ENCODE results near the gene VPS26B.
"Not testable (repeated sequence)": the region's sequence is repeated elsewhere in the genome, so short reads cannot be mapped to it uniquely, and the experiment has no call there.

VPS26B gene

DNA sequence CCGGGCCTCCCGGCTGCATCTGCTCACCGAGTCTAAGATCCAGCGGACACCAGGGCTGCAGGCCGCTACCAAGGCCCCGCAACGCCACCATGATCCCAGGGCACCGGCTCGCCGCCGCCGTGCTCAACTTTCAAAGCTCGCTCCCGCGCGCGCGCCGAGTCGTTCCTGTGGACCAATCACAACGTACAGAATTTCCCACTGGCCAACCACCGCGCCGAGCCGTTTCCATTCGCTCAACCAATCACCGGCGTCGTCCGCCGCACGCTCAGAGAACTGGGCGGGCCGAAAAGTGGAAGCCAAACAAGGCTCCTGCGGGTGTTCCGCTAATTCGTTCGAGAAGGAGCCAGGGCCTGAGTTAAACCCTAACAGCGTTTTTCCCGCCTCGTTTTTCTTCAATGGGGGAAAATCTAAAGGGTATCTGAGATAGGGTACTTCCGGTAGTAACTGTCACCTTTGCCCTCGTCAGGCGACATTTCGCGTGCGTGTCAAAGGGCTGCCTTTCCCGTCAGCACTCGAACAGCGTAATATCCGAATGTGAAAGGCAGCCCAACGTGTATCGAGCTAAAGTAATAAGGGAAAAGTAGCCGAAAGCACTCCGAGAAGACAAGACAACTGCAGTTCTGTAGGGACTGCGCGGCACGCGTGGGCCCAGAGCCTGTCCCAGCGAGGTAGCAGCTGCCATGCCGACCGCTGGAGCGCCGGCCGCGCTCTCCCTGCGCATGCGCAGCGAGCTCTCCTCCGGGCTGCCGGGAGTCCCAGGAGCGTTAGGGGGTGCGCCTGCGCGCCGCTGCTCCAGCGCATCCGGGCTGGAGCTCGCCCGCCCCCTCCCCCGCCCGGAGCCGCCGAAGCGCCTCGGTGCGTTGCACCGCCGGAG, at the start of gene VPS26B, which contains the start of gene NCAPD3:
VPS26B (plus strand) TSS at position 836 of the 874 bp plus-strand sequence. CDS start 452 bp downstream, outside the sequence.
NCAPD3 (minus strand) TSS at position 132 of the 874 bp plus-strand sequence; CDS start at position 91, 41 bp downstream.
- peak; percentile 91 for FAIRE-seq

GRCh38 chr11:134176284-134176683, 48.2 kb upstream of the VPS26B start:
- FAIRE-seq: no peak

- no peak for FAIRE-seq
Measured at GRCh38 chr11:134178032-134178674, 46.3 kb upstream of the VPS26B start.

DNA sequence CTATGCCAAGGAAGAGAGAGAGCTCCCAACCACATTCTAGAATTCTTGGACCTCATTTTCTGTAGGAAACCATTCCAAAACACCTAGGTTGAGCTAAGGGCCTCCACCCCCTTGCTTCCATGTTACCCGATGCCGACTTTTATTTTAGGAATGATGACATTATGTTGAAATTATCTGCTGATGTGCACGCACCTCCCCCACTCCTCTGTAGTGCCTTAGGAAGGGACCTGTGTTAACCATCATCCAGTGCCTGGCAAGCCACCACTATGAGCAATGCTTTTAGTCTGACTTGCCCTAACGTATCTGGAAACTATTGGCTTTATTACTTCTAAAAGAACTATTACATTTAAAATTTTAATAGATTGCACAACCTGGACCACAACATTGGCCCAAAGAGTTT, 42.8 kb upstream of the VPS26B start:
- no peak for FAIRE-seq

DNA sequence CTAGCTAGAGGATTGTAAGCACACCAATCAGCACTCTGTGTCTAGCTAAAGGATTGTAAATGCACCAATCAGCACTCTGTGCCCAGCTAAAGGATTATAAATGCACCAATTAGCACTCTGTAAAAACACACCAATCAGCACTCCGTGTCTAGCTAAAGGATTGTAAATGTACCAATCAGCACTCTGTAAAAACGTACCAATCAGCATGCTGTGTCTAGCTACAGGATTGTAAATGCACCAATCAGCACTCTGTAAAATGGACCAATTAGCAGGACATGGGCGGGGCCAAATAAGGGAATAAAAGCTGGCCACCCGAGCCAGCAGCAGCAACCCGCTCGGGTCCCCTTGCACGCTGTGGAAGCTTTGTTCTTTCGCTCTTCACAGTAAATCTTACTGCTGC, 36.4 kb upstream of the VPS26B start:
- FAIRE-seq: not testable (repeated sequence)

- FAIRE-seq: no peak
Measured at GRCh38 chr11:134196756-134197155, 27.7 kb upstream of the VPS26B start.

GRCh38 chr11:134199531-134199930, 24.9 kb upstream of the VPS26B start:
- FAIRE-seq: no peak

- no peak for FAIRE-seq
Measured at GRCh38 chr11:134200688-134201087, 23.8 kb upstream of the VPS26B start.

GRCh38 chr11:134202661-134203060, 21.8 kb upstream of the VPS26B start:
- no peak for FAIRE-seq

DNA sequence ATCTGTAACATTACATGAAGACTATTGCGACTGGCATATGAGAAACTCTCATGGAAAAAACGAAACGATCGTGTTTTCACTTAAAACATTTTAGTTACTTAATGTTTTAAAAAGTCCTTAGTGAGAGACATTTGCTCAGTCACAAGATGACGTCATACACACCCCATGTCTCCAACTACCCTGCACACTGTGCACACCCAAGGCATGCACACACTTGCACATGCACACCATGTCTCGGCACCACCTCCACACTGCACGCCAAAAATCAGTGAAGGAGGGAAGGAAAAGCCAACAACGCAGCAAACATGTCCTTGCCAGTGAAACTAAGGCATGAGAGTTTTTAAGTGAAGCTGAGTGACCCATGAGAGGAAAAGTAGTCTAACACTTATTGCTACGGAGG, 18.7 kb upstream of the VPS26B start:
- no peak for FAIRE-seq

- FAIRE-seq: no peak
Measured at GRCh38 chr11:134206185-134206584, 18.3 kb upstream of the VPS26B start.

DNA sequence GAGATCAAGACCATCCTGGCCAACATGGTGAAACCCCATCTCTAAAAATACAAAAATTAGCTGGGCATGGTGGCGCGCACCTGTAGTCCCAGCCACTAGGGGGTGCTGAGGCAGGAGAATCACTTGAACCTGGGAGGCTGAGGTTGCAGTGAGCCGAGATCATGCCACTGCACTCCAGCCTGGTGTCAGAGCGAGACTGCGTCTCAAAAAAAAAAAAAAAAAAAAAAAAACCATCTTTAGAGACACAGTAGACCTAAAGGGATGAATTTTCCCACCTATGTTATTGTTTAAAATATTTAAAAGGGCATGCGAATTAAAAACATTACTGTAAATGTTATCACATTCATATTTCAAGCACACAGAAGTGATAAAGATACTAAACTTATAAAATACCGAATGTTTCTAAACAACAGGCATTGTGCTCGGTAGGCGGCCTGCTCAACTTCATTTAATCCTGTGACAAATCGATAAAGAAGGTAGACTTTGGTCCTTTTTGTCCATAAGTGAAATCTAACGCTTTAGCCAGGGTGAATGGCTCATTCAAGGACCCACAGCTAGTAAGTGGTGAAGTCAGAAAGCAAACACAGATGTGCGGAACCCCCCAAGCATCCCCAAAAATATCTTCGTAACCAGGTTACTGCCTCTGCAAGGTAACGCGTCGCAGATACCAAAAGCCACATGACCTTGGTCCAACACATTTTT, 16.8 kb upstream of the VPS26B start:
- FAIRE-seq: peak; percentile 28

- FAIRE-seq: no peak
Measured at GRCh38 chr11:134215836-134216235, 8.6 kb upstream of the VPS26B start.

- FAIRE-seq: no peak
Measured at GRCh38 chr11:134216816-134217215, 7.7 kb upstream of the VPS26B start.

- no peak for FAIRE-seq
Measured at GRCh38 chr11:134223121-134223520, 1.4 kb upstream of the VPS26B start.

- FAIRE-seq: no peak
Measured at GRCh38 chr11:134224710-134225664, 516 bp downstream of the VPS26B start.

GRCh38 chr11:134226806-134227325, 2.4 kb downstream of the VPS26B start:
- FAIRE-seq: no peak

GRCh38 chr11:134228625-134229024, 4.2 kb downstream of the VPS26B start:
- no peak for FAIRE-seq

DNA sequence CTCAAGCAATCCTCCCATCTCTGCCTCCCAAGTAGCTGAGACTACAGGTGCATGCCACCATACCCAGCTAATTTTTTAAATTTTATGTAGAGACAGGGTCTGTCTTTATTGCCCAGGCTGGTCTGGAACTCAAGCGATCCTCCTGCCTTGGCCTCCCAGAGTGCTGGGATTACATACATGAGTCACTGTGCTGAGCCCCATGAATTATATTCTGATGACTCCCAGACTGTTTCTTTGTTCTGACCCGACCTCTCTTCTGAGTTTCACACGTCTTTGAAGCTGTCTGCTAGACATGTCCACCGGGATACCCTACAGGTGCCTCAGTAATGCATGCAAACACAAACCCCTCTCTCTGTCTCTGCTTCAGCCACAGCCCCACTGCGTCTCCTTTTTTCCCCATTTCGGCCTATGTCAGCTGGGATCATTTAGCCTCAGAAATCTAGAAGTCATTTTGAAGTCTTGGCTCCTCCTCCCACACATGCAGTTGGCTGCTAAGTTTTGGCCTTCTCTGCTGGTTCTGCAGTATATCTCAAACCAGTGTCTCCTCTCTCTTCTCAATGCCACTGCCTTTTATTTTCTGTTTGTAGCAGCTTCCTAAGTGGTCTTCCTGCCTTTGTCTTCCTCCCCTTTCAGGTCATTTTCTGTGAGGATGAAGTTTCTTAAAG, 4.8 kb downstream of the VPS26B start:
- no peak for FAIRE-seq

DNA sequence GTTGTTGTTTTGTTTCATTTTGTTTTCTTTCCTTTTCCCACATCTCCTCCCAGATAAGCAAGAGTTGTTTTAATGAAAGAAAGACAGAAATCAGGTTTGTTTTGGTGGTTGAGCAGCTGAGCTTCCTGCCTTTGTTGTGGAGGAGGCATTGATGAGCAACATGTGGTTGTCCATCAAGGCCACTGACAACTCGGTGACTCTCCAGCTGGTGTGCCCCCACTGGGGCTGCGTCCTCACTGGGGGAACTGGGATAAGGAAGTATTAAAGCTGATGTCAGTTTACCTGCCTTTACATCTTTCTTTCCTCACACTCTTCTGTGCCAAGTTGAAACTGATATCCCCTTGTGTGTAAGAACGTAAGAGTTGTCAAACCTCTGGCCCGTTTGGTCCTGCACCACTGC, 5.9 kb downstream of the VPS26B start:
- FAIRE-seq: no peak

- no peak for FAIRE-seq
Measured at GRCh38 chr11:134231958-134232659, 7.6 kb downstream of the VPS26B start.

Data from G401.6 (cell line).